ENCODE data around the gene CPTP.

CPTP gene

DNA sequence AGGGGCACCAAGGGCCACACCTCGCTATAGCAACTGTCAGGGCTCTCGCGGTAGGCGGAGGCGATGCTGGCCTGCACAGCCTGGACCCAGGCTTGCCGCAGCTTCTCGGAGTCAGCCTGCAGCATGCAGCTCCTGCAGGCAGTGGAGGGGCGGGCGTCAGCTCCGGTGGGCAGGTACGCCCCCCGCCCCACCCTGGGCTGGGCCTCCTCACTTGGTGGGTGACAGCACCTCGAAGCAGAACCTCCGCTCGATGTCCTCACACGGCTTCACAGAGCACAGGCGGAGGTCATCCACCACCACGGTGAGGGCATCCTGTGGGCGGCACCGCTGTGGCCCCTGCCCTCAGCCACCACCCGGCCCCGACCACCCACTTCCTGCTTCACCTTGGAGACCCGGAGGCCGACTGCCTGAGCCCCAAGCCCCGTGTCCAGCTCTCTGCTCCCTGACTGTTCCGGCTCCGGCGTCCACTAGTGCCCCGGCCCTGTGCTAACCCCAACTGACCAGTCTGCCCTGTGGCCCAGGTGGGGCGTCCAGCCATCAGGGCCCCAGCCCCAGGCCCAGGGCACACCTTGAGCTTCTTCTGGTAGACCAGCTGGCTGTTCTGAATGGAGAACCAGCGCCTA, 26.7 kb upstream of the CPTP start:
- DNase-seq (ENCODE audit: low read depth), result no peak
- TF ChIP-seq, protein P1, sequence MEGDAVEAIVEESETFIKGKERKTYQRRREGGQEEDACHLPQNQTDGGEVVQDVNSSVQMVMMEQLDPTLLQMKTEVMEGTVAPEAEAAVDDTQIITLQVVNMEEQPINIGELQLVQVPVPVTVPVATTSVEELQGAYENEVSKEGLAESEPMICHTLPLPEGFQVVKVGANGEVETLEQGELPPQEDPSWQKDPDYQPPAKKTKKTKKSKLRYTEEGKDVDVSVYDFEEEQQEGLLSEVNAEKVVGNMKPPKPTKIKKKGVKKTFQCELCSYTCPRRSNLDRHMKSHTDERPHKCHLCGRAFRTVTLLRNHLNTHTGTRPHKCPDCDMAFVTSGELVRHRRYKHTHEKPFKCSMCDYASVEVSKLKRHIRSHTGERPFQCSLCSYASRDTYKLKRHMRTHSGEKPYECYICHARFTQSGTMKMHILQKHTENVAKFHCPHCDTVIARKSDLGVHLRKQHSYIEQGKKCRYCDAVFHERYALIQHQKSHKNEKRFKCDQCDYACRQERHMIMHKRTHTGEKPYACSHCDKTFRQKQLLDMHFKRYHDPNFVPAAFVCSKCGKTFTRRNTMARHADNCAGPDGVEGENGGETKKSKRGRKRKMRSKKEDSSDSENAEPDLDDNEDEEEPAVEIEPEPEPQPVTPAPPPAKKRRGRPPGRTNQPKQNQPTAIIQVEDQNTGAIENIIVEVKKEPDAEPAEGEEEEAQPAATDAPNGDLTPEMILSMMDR (IDR thresholded peaks at IDR 0.05; ENCODE audit: low read depth, low read length, missing control alignments), result no peak
- no peak overlapping the region for H3K4me3 ChIP-seq (ENCODE audit: low read depth, low read length)

DNA sequence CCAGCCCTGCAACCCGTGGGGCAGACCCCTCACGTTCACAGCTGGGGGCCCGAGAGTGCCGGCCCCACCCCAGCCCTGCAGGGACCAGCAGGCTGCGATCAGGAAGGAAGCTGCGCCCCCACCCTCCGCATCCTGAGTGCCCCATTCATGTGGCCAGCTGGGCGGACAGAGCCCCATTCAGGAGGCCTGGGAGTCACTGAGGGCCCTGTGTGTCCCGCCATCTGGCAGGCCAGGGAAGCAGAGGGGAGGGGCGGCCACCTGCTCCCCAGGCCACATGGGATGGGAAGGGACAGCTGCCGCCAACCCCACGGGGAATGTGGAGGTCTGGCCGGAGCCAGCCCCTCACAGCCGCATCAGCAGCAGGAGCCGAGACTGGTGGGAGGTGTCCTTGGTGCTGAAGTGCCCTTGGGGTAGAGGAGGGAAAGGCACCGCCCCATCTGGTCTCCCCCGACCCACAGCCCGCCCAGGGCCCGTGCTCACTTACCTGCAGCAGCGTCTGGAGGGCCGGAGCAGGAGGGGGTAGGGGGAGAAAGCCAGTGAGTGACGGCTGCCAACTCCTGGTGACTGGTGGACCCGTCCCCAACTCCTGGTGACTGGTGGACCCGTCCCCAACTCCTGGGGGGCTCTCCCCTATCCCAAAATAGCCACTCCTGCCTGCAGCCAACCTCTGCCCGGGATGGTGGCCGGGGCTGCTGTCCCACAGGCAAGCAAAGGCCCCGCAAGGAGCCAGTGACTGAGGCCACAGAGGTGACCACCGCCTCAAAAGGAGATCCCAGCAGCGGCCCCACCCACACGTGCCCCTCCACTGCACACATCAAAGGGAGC, 25.5 kb upstream of the CPTP start:
- TF ChIP-seq, protein P1 (IDR thresholded peaks at IDR 0.05; ENCODE audit: low read depth, low read length, missing control alignments), result no peak
- no peak for DNase-seq (ENCODE audit: low read depth)
- H3K4me3 ChIP-seq (ENCODE audit: low read depth, low read length), result no peak overlapping the region

DNA sequence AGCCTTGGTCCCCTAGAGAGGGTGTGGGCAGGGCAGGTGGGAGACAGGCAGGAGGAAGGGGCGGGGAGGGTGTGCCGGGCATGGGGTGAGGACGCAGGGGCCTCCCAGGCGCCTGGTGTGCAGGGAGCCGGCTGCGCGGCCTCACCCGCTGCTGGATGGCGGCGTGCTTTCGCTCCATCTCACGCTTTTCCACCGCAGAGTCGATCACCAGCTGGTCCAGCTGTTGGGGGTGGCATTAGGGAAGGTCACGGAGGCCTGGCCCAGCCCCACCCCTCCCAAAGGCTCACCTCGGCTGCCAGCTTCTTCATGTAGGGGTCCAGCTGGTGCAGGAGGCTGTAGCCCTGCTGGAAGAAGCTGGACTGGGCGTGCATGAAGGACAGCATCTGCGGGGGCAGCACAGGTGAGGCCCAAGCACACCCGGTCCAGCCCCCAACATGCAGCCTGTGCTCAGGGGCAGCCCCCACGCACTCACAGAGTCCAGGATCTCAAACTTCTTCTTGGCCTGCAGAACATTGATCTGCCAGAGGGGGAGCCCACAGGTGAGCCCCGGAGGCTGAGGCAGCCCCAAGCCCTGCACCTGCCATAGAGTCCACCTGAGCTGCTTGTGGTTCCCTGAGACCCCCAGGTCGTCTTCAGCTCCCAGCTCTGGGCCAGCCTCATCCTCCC, 24.8 kb upstream of the CPTP start:
- no peak overlapping the region for H3K4me3 ChIP-seq (ENCODE audit: low read depth, low read length)
- no peak for DNase-seq (ENCODE audit: low read depth)
- TF ChIP-seq, protein P1 (IDR thresholded peaks at IDR 0.05; ENCODE audit: low read depth, low read length, missing control alignments), result peak; percentile 70

DNA sequence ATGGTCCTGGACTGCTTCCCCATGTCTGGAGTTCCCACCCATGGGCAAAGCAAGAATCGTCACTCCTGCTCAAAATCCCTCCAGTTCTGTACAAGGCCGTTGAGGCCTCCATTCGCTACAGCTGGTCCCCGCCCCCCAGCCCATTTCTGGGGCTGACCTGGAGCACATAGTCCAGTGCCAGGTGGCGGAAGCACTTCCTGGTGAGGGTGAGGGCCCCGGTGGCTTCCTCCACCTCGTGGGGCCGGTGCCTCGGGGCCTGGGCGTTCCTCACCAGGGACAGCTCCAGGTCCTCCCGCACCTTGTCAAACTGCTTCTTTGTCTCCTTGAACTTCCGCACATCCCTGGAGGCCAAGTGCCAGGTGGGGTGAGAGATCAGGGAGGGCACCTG, 24.3 kb upstream of the CPTP start:
- TF ChIP-seq, protein P1 (IDR thresholded peaks at IDR 0.05; ENCODE audit: low read depth, low read length, missing control alignments), result no peak
- no peak overlapping the region for H3K4me3 ChIP-seq (ENCODE audit: low read depth, low read length)
- no peak for DNase-seq (ENCODE audit: low read depth)

DNA sequence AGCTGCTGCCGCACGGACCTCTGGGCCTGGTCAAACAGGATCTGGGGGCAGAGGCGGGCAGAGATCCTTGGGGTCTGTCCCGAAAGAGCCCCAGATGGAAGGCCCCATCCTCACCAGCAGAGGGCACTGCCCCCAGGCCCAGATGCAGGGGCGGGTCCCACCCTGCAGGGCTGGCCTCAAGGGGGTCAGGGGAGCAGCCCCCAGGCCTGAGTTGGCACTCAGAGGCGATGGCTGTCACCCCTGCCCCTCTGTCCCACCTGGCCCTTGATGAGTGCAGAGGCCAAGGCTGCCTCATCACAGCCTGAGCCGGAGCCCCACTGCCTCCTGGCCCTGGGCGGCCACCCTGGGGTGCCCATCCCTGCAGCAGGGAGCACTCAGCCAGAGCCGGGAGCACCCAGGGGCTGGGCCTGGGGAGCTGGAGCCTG, 22.6 kb upstream of the CPTP start:
- H3K4me3 ChIP-seq (ENCODE audit: low read depth, low read length), result no peak overlapping the region
- DNase-seq (ENCODE audit: low read depth), result no peak
- TF ChIP-seq, protein P1 (IDR thresholded peaks at IDR 0.05; ENCODE audit: low read depth, low read length, missing control alignments), result peak; percentile 56

DNA sequence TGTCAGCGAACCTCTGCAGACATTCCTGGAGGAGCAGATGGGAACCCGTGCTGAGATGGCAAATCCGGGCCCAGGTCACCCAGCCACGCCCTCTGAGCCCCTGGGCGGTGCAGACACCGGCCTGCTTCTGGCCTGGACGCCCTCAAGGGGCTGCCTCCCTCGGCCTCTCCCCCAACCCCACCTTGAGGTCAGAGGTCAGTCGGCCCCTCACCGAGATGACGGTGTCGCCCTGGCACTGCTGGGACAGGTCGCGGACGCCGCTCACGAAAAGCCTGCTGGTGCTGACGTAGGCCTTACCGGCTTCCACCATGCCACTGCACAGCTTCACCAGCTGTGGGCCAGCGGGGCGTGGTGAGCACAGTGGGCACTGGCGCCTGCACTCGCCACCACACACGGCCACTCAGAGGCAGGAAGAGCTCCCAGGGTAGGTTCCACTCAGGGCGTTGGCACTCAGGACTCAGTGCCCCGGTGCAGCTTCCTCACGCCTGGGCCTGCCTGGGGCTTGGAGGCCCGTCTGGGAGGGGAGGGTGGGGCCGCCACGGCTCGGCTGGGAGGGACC, 21.6 kb upstream of the CPTP start:
- TF ChIP-seq, protein P1 (IDR thresholded peaks at IDR 0.05; ENCODE audit: low read depth, low read length, missing control alignments), result no peak
- no peak for DNase-seq (ENCODE audit: low read depth)
- H3K4me3 ChIP-seq (ENCODE audit: low read depth, low read length), result no peak overlapping the region
